ENCODE data around the gene RBM8A. TPM values are rescaled to one million over a fixed set of nuclear protein-coding genes. Genes with fewer than 3 reads are reported as not detected.

Gene RBM8A
- 100 to 1,000 TPM in 1 of 4 donors, 10 to 100 TPM in 3; 47.6 to 105 (median 57.0) TPM for total RNA-seq

DNA sequence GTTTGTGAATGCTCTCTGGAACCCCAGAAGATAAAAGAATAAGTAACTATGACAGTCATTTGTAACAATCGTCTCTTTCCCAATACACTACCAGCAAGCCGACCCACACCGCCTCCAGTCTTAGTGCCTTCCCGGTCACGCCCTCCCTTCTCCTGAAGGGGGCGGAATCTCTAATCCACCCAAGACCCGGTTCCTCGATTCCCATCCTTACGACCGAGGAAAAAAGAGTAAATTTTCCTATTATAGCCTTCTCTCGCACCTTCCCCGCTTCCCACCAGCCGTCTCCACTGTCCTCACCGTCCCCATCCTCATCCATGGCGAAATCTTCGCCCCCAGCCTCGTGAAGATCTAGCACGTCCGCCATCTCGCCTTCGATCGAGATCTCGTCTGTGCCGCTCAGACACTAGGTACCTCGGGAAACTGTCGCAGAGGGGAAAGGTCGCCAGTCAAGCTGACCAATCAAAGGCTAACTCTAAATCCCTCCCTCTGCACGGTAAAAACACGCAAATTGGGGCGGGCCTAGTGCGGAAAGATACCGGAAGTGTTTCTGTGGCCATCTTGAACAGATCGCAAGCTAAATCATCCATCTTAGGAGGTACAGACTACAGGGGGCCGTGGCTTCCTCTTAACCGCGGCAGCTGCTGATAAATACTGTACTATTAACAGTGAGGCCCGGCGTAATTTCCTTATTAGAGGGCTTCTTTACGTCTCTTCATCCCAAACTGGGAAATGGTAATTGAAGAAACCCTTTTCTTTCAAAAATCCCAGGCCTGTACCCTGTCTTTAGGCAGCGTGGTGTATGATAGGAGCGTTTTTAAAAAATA is at the start of gene RBM8A:
Gene RBM8A, minus strand, starts transcription at position 422 of the 824 bp plus-strand sequence. Its CDS starts 58 bp downstream, at position 364.
- Histone ChIP-seq H3K27ac (peak within 1 kb of the TSS; percentile 80 to 94 (median 85)), H3K4me1 (peaks cover 2 to 17% (median 7%) of the 10 kb centered on the region in 4 donors), H3K4me3 (peak within 1 kb of the TSS; percentile 55 to 72 (median 60)), H3K9me3 (no peaks in the 10 kb centered on the region), H3K27me3 (no peaks in the 10 kb centered on the region), H3K36me3 (peaks cover 0 to 12% (median 0%) of the 10 kb centered on the region in 3 donors)
- peak; percentile 91 to 98 (median 94) for DNase-seq
- TF ChIP-seq, protein P1, sequence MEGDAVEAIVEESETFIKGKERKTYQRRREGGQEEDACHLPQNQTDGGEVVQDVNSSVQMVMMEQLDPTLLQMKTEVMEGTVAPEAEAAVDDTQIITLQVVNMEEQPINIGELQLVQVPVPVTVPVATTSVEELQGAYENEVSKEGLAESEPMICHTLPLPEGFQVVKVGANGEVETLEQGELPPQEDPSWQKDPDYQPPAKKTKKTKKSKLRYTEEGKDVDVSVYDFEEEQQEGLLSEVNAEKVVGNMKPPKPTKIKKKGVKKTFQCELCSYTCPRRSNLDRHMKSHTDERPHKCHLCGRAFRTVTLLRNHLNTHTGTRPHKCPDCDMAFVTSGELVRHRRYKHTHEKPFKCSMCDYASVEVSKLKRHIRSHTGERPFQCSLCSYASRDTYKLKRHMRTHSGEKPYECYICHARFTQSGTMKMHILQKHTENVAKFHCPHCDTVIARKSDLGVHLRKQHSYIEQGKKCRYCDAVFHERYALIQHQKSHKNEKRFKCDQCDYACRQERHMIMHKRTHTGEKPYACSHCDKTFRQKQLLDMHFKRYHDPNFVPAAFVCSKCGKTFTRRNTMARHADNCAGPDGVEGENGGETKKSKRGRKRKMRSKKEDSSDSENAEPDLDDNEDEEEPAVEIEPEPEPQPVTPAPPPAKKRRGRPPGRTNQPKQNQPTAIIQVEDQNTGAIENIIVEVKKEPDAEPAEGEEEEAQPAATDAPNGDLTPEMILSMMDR (IDR thresholded peaks at IDR 0.05): peak; percentile 62 to 77 (median 73)
- TF ChIP-seq POLR2A (IDR thresholded peaks at IDR 0.05): peak; percentile 98 to 99

DNA sequence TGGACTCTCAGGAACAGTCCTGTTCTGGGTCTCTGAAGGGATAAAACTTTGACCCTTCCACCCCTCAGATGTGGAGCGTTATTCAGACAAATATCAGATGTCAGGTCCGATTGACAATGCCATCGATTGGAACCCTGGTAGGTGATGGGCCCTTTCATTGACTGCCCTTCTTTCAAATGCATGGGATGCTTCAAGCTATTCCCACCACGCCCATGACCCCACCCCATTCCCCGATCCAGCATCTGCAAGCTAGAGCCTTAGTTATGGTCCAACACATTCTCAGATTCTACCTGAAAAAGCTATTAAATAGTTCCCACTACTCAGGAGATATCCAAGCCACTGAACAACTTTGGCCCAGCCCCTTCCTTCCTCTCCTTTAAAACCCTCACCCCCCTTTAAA is 49.7 kb upstream of the RBM8A start:
- Histone ChIP-seq H3K27me3 (no peaks in the 10 kb centered on the region), H3K36me3 (no peaks in the 10 kb centered on the region), H3K4me1 (peaks cover 10 to 43% (median 26%) of the 10 kb centered on the region in 4 donors), H3K4me3 (no peak overlapping the region), H3K27ac (peak overlapping the region; percentile 86 to 98 (median 92)), H3K9me3 (no peaks in the 10 kb centered on the region)
- no peak for TF ChIP-seq POLR2A (IDR thresholded peaks at IDR 0.05)
- TF ChIP-seq, protein P1 (IDR thresholded peaks at IDR 0.05): no peak
- peak in 1 of 3 donors; percentile 50 for DNase-seq

DNA sequence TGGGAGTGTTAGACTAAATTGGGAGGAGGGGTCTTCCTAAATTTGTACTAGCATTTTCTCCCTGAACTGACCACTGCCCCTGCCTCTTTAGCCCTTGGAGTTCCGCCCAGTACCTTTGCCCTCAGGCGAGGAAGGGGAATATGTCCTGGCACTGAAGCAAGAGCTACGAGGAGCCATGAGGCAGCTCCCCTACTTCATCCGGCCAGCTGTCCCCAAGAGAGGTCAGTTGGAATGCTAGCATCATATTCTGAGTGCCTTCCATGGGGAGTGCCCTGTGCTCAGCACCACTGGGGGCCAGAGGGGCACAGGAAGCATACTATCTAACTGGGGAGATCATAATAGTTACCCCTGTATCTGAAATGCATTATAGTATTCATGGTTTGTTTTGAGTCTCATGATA is 47.9 kb upstream of the RBM8A start:
- DNase-seq: no peak
- Histone ChIP-seq H3K36me3 (no peaks in the 10 kb centered on the region), H3K4me3 (no peak overlapping the region), H3K27ac (no peak overlapping the region), H3K4me1 (peaks cover 4 to 32% (median 14%) of the 10 kb centered on the region in 4 donors), H3K9me3 (no peaks in the 10 kb centered on the region), H3K27me3 (no peaks in the 10 kb centered on the region)
- TF ChIP-seq, protein P1 (IDR thresholded peaks at IDR 0.05): no peak
- TF ChIP-seq POLR2A (IDR thresholded peaks at IDR 0.05): no peak

DNA sequence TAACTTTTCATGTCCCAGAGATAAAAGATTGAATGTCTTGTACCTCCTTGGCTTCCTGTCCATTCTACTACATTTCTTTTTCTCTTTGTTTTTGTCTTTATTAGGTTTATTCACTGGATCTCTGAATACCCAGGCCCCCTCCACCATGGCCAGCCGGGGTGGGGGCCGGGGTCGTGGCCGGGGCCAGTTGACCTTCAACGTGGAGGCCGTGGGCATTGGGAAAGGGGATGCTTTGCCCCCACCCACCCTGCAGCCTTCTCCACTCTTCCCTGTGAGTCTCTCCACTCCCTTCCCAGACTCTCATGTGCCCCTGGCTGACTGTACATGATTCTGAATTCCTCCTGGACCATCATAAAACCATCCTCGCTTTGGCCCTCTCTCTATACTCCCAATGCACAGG is 47.4 kb upstream of the RBM8A start:
- no peak overlapping the region for H3K4me3 ChIP-seq
- peaks cover 4 to 27% (median 12%) of the 10 kb centered on the region in 4 donors for H3K4me1 ChIP-seq
- no peak overlapping the region for H3K27ac ChIP-seq
- TF ChIP-seq, protein P1 (IDR thresholded peaks at IDR 0.05): no peak
- no peak for TF ChIP-seq POLR2A (IDR thresholded peaks at IDR 0.05)
- H3K27me3 ChIP-seq: no peaks in the 10 kb centered on the region
- no peaks in the 10 kb centered on the region for H3K9me3 ChIP-seq
- no peaks in the 10 kb centered on the region for H3K36me3 ChIP-seq
- no peak for DNase-seq

DNA sequence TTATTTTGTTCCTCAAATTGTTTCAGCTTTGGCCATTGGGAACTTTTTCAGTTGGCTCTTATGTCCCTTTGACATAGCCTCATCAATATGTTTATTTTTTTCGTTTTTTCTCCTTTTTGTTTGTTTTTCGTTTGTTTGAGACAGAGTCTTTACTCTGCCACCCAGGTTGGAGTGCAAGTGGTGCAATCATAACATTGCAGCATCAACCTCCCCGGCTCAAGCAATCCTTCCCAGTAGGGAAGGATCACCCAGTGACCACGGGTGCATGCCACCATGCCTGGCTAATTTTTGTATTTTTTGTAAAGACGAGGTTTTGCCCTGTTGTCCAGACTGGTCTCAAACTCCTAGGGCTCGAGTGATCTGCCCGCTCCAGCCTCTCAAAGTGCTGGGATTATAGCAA is 45.3 kb upstream of the RBM8A start:
- Histone ChIP-seq H3K9me3 (no peaks in the 10 kb centered on the region), H3K4me3 (no peak overlapping the region), H3K27me3 (no peaks in the 10 kb centered on the region), H3K4me1 (peaks cover 0 to 7% (median 1%) of the 10 kb centered on the region in 4 donors), H3K36me3 (no peaks in the 10 kb centered on the region), H3K27ac (no peak overlapping the region)
- DNase-seq: no peak
- TF ChIP-seq, protein P1 (IDR thresholded peaks at IDR 0.05): no peak
- TF ChIP-seq POLR2A (IDR thresholded peaks at IDR 0.05): no peak

Measured in Peyer's patch (tissue), 4 donors.